Epithelial cell of esophagus (primary cell): ENCODE results near the gene BTBD1.
A peak's percentile ranks its signal among the peaks of the same experiment; 100 is the strongest.

Source experiments
- DNase-seq: peaks from one replicate; pipeline ENCODE4 v3.0.0; 2010; ENCODE audit warnings: low read depth
- H3K4me3 ChIP-seq: 2 replicates; pipeline ENCODE4 v1.5.1; 2011; ENCODE audit warnings: mild to moderate bottlenecking, low read length, control low read depth
- CTCF ChIP-seq: IDR thresholded peaks from 2 replicates; pipeline ENCODE4 v1.5.1; 2011; ENCODE audit warnings: low read depth, mild to moderate bottlenecking, low read length, control low read depth, inconsistent platforms; ENCODE audit not compliant: insufficient read depth; ENCODE audit errors: missing control alignments

Gene BTBD1

GRCh38 chr15:82993144-82993543 is 73.9 kb downstream of the BTBD1 start:
- DNase-seq: no peak
- no peak overlapping the region for H3K4me3 ChIP-seq
- TF ChIP-seq CTCF: no peak

DNA sequence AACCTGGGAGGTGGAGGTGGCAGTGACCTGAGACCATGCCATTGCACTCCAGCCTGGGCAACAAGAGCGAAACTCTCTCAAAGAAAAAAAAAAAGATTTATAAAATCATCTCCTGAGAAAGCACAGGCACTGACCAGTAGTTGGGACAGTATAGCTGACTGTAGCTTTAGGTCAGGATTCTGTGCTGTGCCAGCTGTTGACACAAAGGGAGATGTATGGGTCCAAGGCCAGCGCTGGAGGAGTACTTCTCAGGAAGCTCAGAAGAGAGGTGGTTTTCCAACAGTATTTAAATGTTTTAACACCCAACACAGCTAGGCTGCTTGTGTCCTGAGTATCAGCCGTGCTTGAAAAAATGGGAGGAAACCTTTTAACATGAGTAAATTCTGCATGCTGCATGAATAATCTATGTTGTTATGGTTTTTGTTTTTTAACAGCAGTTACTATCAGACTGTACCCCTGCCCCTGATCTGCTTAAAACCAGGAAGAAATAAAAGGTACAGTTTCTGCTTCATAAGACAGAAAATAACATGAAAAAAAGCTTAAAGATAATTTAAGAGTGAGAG is 74.5 kb downstream of the BTBD1 start:
- no peak for DNase-seq
- H3K4me3 ChIP-seq: no peak overlapping the region
- no peak for TF ChIP-seq CTCF

GRCh38 chr15:82986442-82986780 is 80.6 kb downstream of the BTBD1 start:
- H3K4me3 ChIP-seq: peak overlapping the region; percentile 99
- TF ChIP-seq CTCF: no peak
- peak; percentile 45 for DNase-seq

- DNase-seq: peak; percentile 97
- peak within 1 kb of the TSS; percentile 99 for H3K4me3 ChIP-seq
- TF ChIP-seq CTCF: no peak
Observed at GRCh38 chr15:82985688-82986441, 81.2 kb downstream of the BTBD1 start, which contains the start of gene RAMAC. RAMAC (plus strand) TSS chr15:82986210; CDS start chr15:82989019, 2,809 bp downstream.

GRCh38 chr15:82980981-82981380 is 86.1 kb downstream of the BTBD1 start:
- no peak for DNase-seq
- H3K4me3 ChIP-seq: no peak overlapping the region
- no peak for TF ChIP-seq CTCF

GRCh38 chr15:82979726-82980125 is 87.3 kb downstream of the BTBD1 start:
- H3K4me3 ChIP-seq: no peak overlapping the region
- TF ChIP-seq CTCF: no peak
- DNase-seq: no peak

DNA sequence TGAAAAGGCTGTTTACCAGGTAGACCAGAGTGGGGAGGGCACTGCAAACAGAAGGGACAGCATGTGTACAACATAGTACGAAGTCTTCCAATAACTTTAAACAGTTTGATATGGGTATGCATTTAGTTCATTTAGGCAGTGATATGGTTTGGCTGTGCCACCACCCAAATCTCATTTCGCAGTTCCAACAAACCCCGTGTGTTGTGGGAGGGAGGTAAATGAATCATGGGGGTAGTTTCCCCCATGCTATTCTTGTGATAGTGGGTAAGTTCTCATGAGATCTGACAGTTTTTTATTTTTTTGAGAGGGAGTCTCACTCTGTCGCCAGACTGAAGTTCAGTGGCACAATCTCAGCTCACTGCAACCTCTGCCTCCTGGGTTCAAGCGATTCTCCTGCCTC is 88.6 kb downstream of the BTBD1 start:
- TF ChIP-seq CTCF: no peak

More for the DNA sequence above, 88.6 kb downstream of the BTBD1 start:
- H3K4me3 ChIP-seq: no peak overlapping the region
- DNase-seq: no peak
